Measurements from ENCODE around the gene DDX17.

DNA sequence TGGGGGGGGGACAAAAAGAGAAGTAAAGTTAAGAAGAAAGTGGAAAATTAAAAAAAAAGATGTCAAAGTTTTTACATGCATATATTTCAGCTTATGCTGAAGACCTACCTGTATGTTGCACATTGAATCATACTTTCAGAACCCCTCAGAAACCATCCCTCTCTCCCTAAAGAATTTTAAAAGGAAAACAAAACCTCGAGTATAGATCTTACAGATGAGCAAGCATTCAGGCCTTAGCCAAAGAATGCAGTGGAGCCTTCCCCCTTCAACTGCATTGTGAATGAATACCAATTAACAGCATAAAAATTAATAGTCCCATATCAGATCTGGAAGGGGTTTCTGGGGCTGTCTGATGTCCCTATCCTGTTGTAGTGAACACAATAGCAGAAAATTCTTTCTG lies 21.9 kb downstream of the DDX17 start:
- TF ChIP-seq, protein P1, sequence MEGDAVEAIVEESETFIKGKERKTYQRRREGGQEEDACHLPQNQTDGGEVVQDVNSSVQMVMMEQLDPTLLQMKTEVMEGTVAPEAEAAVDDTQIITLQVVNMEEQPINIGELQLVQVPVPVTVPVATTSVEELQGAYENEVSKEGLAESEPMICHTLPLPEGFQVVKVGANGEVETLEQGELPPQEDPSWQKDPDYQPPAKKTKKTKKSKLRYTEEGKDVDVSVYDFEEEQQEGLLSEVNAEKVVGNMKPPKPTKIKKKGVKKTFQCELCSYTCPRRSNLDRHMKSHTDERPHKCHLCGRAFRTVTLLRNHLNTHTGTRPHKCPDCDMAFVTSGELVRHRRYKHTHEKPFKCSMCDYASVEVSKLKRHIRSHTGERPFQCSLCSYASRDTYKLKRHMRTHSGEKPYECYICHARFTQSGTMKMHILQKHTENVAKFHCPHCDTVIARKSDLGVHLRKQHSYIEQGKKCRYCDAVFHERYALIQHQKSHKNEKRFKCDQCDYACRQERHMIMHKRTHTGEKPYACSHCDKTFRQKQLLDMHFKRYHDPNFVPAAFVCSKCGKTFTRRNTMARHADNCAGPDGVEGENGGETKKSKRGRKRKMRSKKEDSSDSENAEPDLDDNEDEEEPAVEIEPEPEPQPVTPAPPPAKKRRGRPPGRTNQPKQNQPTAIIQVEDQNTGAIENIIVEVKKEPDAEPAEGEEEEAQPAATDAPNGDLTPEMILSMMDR (IDR thresholded peaks at IDR 0.05) = no peak
- TF ChIP-seq POLR2A (IDR thresholded peaks at IDR 0.05) = no peak

Data from adrenal gland (tissue), 5 donors.